Measurements from ENCODE around the gene LHFPL3. TPM values are rescaled to one million over a fixed set of nuclear protein-coding genes. Genes with fewer than 3 reads are reported as not detected.

LHFPL3 gene
- total and polyA plus RNA-seq, 2 donors (not counting 1 experiment from before 2014, with no cell fraction given) = not detected

DNA sequence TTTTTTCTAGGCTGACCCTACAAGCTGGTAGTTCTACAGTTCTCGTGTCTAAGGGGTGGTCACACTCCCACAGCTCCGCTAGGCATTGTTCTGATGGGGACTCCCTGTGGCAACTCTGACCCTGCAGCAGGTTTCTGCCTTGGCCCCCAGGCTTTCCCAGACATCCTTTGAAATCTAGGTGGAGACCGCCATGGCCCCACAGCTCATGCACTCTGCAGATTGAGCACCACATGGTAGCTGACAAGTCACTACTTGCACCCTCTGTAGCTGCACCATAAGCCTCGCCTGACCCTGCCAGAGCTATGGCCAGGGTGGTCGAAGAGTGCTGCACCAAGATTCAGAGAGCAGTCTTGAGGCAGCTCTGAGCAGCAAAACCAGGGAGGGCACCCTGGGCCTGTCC is 275.6 kb downstream of the LHFPL3 start:
- Histone ChIP-seq H3K36me3 (ENCODE audit: control insufficient read depth, insufficient read depth, low read length) (no peaks in the 10 kb centered on the region), H3K9me3 (ENCODE audit: control insufficient read depth, insufficient read depth, low read depth, low read length) (no peaks in the 10 kb centered on the region), H4K20me1 (ENCODE audit: control insufficient read depth, extremely low read depth, insufficient read depth, low read length) (no peaks in the 10 kb centered on the region), H3K9ac (ENCODE audit: insufficient read depth, low read length) (no peak overlapping the region), H3K27me3 (ENCODE audit: control insufficient read depth, insufficient read depth, low read length) (no peaks in the 10 kb centered on the region), H3K4me3 (replicated peaks in 1 of 4; ENCODE audit: control extremely low read depth in 1 of 4, insufficient read depth in 1 of 4, low read depth in 3 of 4, low read length in 4 of 4) (no peak overlapping the region), H2AFZ (ENCODE audit: low read length) (no peak overlapping the region), H3K79me2 (ENCODE audit: control insufficient read depth, insufficient read depth, low read length) (no peaks in the 10 kb centered on the region), H3K27ac (ENCODE audit: insufficient read depth, low read length) (no peak overlapping the region), H3K4me2 (ENCODE audit: extremely low read depth, insufficient read depth, low read length) (no peak overlapping the region), H3K4me1 (ENCODE audit: control insufficient read depth, extremely low read depth, insufficient read depth, low read length) (no peaks in the 10 kb centered on the region)
- no peak for DNase-seq (ENCODE audit: low read depth in 2 of 2)
- TF ChIP-seq CTCF (conservative IDR thresholded peaks at IDR 0.05 in 1 of 2, IDR thresholded peaks at IDR 0.05 in 1 of 2; ENCODE audit: low read depth in 1 of 2, low read length in 2 of 2) (no peak), EZH2 (IDR thresholded peaks at IDR 0.05; ENCODE audit: low read length, missing control alignments) (no peak)

DNA sequence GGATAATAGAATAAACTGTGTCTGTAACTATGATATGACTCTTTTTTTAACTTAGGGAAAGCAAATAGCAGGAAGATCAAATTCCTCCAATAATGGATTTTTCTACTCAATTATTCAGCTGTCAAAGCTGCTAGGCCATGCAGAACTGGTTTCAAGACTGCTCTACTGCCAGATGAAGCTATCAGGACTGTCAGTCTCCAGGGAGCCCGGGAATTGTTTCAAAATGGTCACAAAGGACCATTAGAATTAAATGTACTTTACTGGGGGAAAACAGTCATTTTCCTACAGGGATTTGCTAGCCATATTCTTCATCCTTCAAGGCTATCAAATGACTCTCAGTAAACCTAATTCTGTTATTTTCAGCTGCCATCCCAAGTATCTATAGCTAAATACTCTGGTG is 276.3 kb downstream of the LHFPL3 start:
- H3K36me3 ChIP-seq (ENCODE audit: control insufficient read depth, insufficient read depth, low read length) = no peaks in the 10 kb centered on the region

DNA sequence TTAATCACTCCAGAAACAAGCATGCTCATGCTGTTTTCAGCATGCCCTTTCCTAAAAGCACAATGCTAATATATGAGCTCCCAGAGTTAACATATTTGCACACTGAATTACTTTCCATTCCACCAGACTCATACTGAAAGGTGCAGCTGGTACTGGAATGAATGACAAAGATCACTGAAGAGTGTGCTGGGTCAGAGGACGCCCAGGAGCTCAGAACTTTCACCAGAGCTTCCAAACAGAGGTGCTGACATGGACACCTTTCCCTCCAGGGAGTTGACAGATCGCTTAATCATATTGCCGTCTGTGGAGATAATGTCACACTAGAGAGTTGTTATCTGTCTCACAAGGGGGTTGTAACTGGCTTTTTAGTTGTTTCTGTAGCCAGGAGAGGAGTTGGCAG is 292.9 kb downstream of the LHFPL3 start:
- H3K9ac ChIP-seq (ENCODE audit: insufficient read depth, low read length) = no peak overlapping the region
- no peaks in the 10 kb centered on the region for H4K20me1 ChIP-seq (ENCODE audit: control insufficient read depth, extremely low read depth, insufficient read depth, low read length)
- no peaks in the 10 kb centered on the region for H3K9me3 ChIP-seq (ENCODE audit: control insufficient read depth, insufficient read depth, low read depth, low read length)
- no peaks in the 10 kb centered on the region for H3K79me2 ChIP-seq (ENCODE audit: control insufficient read depth, insufficient read depth, low read length)
- no peak overlapping the region for H3K4me2 ChIP-seq (ENCODE audit: extremely low read depth, insufficient read depth, low read length)
- no peaks in the 10 kb centered on the region for H3K27me3 ChIP-seq (ENCODE audit: control insufficient read depth, insufficient read depth, low read length)
- no peak overlapping the region for H2AFZ ChIP-seq (ENCODE audit: low read length)
- no peak overlapping the region for H3K27ac ChIP-seq (ENCODE audit: insufficient read depth, low read length)
- H3K4me3 ChIP-seq (replicated peaks in 1 of 4; ENCODE audit: control extremely low read depth in 1 of 4, insufficient read depth in 1 of 4, low read depth in 3 of 4, low read length in 4 of 4) = no peak overlapping the region
- H3K36me3 ChIP-seq (ENCODE audit: control insufficient read depth, insufficient read depth, low read length) = no peaks in the 10 kb centered on the region
- TF ChIP-seq EZH2 (IDR thresholded peaks at IDR 0.05; ENCODE audit: low read length, missing control alignments) (no peak), CTCF (conservative IDR thresholded peaks at IDR 0.05 in 1 of 2, IDR thresholded peaks at IDR 0.05 in 1 of 2; ENCODE audit: low read depth in 1 of 2, low read length in 2 of 2) (no peak)
- no peak for DNase-seq (ENCODE audit: low read depth in 2 of 2)
- H3K4me1 ChIP-seq (ENCODE audit: control insufficient read depth, extremely low read depth, insufficient read depth, low read length) = no peaks in the 10 kb centered on the region

More for the DNA sequence above, 276.3 kb downstream of the LHFPL3 start:
- Histone ChIP-seq H3K4me2 (ENCODE audit: extremely low read depth, insufficient read depth, low read length) (no peak overlapping the region), H4K20me1 (ENCODE audit: control insufficient read depth, extremely low read depth, insufficient read depth, low read length) (no peaks in the 10 kb centered on the region), H3K4me3 (replicated peaks in 1 of 4; ENCODE audit: control extremely low read depth in 1 of 4, insufficient read depth in 1 of 4, low read depth in 3 of 4, low read length in 4 of 4) (no peak overlapping the region), H3K9me3 (ENCODE audit: control insufficient read depth, insufficient read depth, low read depth, low read length) (no peaks in the 10 kb centered on the region), H3K9ac (ENCODE audit: insufficient read depth, low read length) (no peak overlapping the region), H3K27me3 (ENCODE audit: control insufficient read depth, insufficient read depth, low read length) (no peaks in the 10 kb centered on the region), H2AFZ (ENCODE audit: low read length) (no peak overlapping the region), H3K79me2 (ENCODE audit: control insufficient read depth, insufficient read depth, low read length) (no peaks in the 10 kb centered on the region), H3K27ac (ENCODE audit: insufficient read depth, low read length) (no peak overlapping the region), H3K4me1 (ENCODE audit: control insufficient read depth, extremely low read depth, insufficient read depth, low read length) (no peaks in the 10 kb centered on the region)
- TF ChIP-seq CTCF (conservative IDR thresholded peaks at IDR 0.05 in 1 of 2, IDR thresholded peaks at IDR 0.05 in 1 of 2; ENCODE audit: low read depth in 1 of 2, low read length in 2 of 2) = no peak
- TF ChIP-seq EZH2 (IDR thresholded peaks at IDR 0.05; ENCODE audit: low read length, missing control alignments) = no peak
- no peak for DNase-seq (ENCODE audit: low read depth in 2 of 2)

Measured in fibroblast of lung (primary cell).